ENCODE data around the gene TPRX1. TPM values are rescaled to one million over a fixed set of nuclear protein-coding genes. Genes with fewer than 3 reads are reported as not detected.

The TPRX1 gene
- total RNA-seq, 2 experiments from 2014 or later = not detected

GRCh38 chr19:47786566-47786965 lies 17.8 kb downstream of the TPRX1 start:
- ChIA-PET CTCF (ENCODE audit: unreplicated experiment) (no interaction called here), POLR2A (no interaction called here)
- intact Hi-C loops (cut with micrococcal nuclease; ENCODE audit: unreplicated experiment) = no loop called here
- no TSS peak for BruUV-seq (replicated peaks)
- Histone ChIP-seq H3K27ac (ENCODE audit: low read depth, low read length, poor library complexity, severe bottlenecking) (no peak overlapping the region), H3K9me3 (ENCODE audit: low read length) (no peaks in the 10 kb centered on the region), H3K36me3 (ENCODE audit: insufficient read depth, low read length) (0 out of 2 replicates have a peak, but pooled peaks cover under 1% of the 10 kb centered on the region), H3K4me3 (ENCODE audit: low read depth, low read length, poor library complexity, severe bottlenecking) (no peak overlapping the region), H3K4me2 (ENCODE audit: low read length) (no peak overlapping the region), H4K20me1 (ENCODE audit: insufficient read depth, low read length) (no peaks in the 10 kb centered on the region), H3K79me2 (ENCODE audit: insufficient read depth, low read depth, low read length) (no peaks in the 10 kb centered on the region), H3K9me2 (ENCODE audit: insufficient read depth, low read length) (no peaks in the 10 kb centered on the region), H2AFZ (ENCODE audit: low read length) (no peak overlapping the region), H3K4me1 (ENCODE audit: insufficient read depth, low read length, poor library complexity, severe bottlenecking) (no peaks in the 10 kb centered on the region)
- TF ChIP-seq CTCF (conservative IDR thresholded peaks at IDR 0.05; ENCODE audit: low read length) = no peak
- no peak for DNase-seq (ENCODE audit: low spot score)

- Histone ChIP-seq H4K20me1 (ENCODE audit: insufficient read depth, low read length) (no peaks in the 10 kb centered on the region), H3K9me3 (ENCODE audit: low read length) (no peaks in the 10 kb centered on the region), H3K79me2 (ENCODE audit: insufficient read depth, low read depth, low read length) (peaks cover 7% of the 10 kb centered on the region; the same call in 1 of the 2 replicates), H2AFZ (ENCODE audit: low read length) (no peak overlapping the region), H3K4me3 (ENCODE audit: low read depth, low read length, poor library complexity, severe bottlenecking) (no peak overlapping the region), H3K4me1 (ENCODE audit: insufficient read depth, low read length, poor library complexity, severe bottlenecking) (peaks cover 8% of the 10 kb centered on the region), H3K36me3 (ENCODE audit: insufficient read depth, low read length) (0 out of 2 replicates have a peak, but pooled peaks cover 3% of the 10 kb centered on the region), H3K9me2 (ENCODE audit: insufficient read depth, low read length) (no peaks in the 10 kb centered on the region), H3K4me2 (ENCODE audit: low read length) (no peak overlapping the region), H3K27ac (ENCODE audit: low read depth, low read length, poor library complexity, severe bottlenecking) (no peak overlapping the region)
- CTCF ChIA-PET (ENCODE audit: unreplicated experiment) = no interaction called here
- intact Hi-C loops (cut with micrococcal nuclease; ENCODE audit: unreplicated experiment) = no loop called here
- DNase-seq (ENCODE audit: low spot score) = no peak
- POLR2A ChIA-PET = no interaction called here
- TF ChIP-seq EZH2phosphoT487 (IDR thresholded peaks at IDR 0.05; ENCODE audit: borderline replicate concordance, low read depth, low read length) (no peak), CTCF (conservative IDR thresholded peaks at IDR 0.05; ENCODE audit: low read length) (no peak)
- no TSS peak for BruUV-seq (replicated peaks)
These were observed 22.6 kb downstream of the TPRX1 start for GRCh38 chr19:47781590-47782262.

GRCh38 chr19:47780215-47780551 lies 24.2 kb downstream of the TPRX1 start:
- DNase-seq (ENCODE audit: low spot score) = no peak
- Histone ChIP-seq H3K4me1 (ENCODE audit: insufficient read depth, low read length, poor library complexity, severe bottlenecking) (peaks cover 8% of the 10 kb centered on the region), H4K20me1 (ENCODE audit: insufficient read depth, low read length) (no peaks in the 10 kb centered on the region), H3K4me2 (ENCODE audit: low read length) (no peak overlapping the region), H3K36me3 (ENCODE audit: insufficient read depth, low read length) (0 out of 2 replicates have a peak, but pooled peaks cover 3% of the 10 kb centered on the region), H3K4me3 (ENCODE audit: low read depth, low read length, poor library complexity, severe bottlenecking) (no peak overlapping the region), H3K27ac (ENCODE audit: low read depth, low read length, poor library complexity, severe bottlenecking) (no peak overlapping the region), H3K9me2 (ENCODE audit: insufficient read depth, low read length) (no peaks in the 10 kb centered on the region), H3K9me3 (ENCODE audit: low read length) (no peaks in the 10 kb centered on the region), H3K79me2 (ENCODE audit: insufficient read depth, low read depth, low read length) (peaks cover 7% of the 10 kb centered on the region; the same call in 1 of the 2 replicates), H2AFZ (ENCODE audit: low read length) (no peak overlapping the region)
- ChIA-PET CTCF (ENCODE audit: unreplicated experiment) (no interaction called here), POLR2A (no interaction called here)
- no peak for TF ChIP-seq CTCF (conservative IDR thresholded peaks at IDR 0.05; ENCODE audit: low read length)
- TF ChIP-seq EZH2phosphoT487 (IDR thresholded peaks at IDR 0.05; ENCODE audit: borderline replicate concordance, low read depth, low read length) = no peak
- BruUV-seq (replicated peaks) = no TSS peak
- intact Hi-C loops (cut with micrococcal nuclease; ENCODE audit: unreplicated experiment) = no loop called here
